Lung (tissue), 12 donors: ENCODE measurements around the gene FAM180A. TPM values are rescaled to one million over a fixed set of nuclear protein-coding genes. Genes with fewer than 3 reads are reported as not detected.

ENCODE experiments used
- ATAC-seq: fragments of 200-7000 bp; cut with Tn5 transposase; one replicate; pipeline ENCODE4 v1.9.1; 2020; ENCODE audit warnings: moderate number of reproducible peaks; ENCODE audit not compliant: insufficient read depth, low FRiP score
- DNase-seq, 3 donors: peaks; one replicate each; pipeline ENCODE4 v3.0.0-alpha.2; 2013 to 2017
- H3K27ac ChIP-seq, 2 donors: one replicate each; pipeline ENCODE4 v1.5.1; 2013; ENCODE audit warnings: mild to moderate bottlenecking in 2 of 2, moderate library complexity in 2 of 2, control low read depth in 1 of 2, inconsistent platforms in 1 of 2, low read depth in 1 of 2, low read length in 1 of 2
- H3K27me3 ChIP-seq, 3 donors: one replicate each; pipeline ENCODE4 v1.5.1; 2013; ENCODE audit warnings: low read length in 2 of 3; ENCODE audit not compliant: control insufficient read depth in 3 of 3, insufficient read depth in 3 of 3
- H3K36me3 ChIP-seq, 4 donors: one replicate each; pipeline ENCODE4 v1.5.1; 2013; ENCODE audit warnings: low read length in 4 of 4, mild to moderate bottlenecking in 1 of 4, moderate library complexity in 1 of 4; ENCODE audit not compliant: control insufficient read depth in 4 of 4, insufficient read depth in 4 of 4
- H3K4me1 ChIP-seq, 5 donors: one replicate each; pipeline ENCODE4 v1.5.1; 2013; ENCODE audit warnings: low read length in 5 of 5, mild to moderate bottlenecking in 2 of 5, moderate library complexity in 1 of 5; ENCODE audit not compliant: control insufficient read depth in 5 of 5, insufficient read depth in 5 of 5
- H3K4me3 ChIP-seq: one replicate; pipeline ENCODE4 v1.5.1; 2013; ENCODE audit warnings: mild to moderate bottlenecking, control low read depth, moderate library complexity
- H3K9ac ChIP-seq, 2 donors: one replicate each; pipeline ENCODE4 v1.5.1; 2013; ENCODE audit warnings: low read length in 2 of 2, control low read depth in 1 of 2; ENCODE audit not compliant: insufficient read depth in 1 of 2
- H3K9me3 ChIP-seq, 4 donors: one replicate each; pipeline ENCODE4 v1.5.1; 2013; ENCODE audit warnings: low read length in 3 of 4, mild to moderate bottlenecking in 1 of 4, moderate library complexity in 1 of 4; ENCODE audit not compliant: control insufficient read depth in 4 of 4, insufficient read depth in 3 of 4
- CTCF ChIP-seq: IDR thresholded peaks from 2 replicates; pipeline ENCODE4 v1.5.1; 2012; ENCODE audit warnings: mild to moderate bottlenecking; ENCODE audit errors: control extremely low read depth, extremely low read depth
- WGBS, 2 donors: extraction: QIAGEN DNeasy Blood & Tissue Kit; methylation state at CpG; one replicate each; pipeline ENCODE4 v1.1.7; 2013; 5-methylcytosine and 5-hydroxymethylcytosine counted together
- polyA plus RNA-seq, 2 donors: library from polyadenylated mRNA; stranded (reverse); fragments of 200-250 nt; gene quantifications; one replicate each; pipeline ENCODE4 v1.2.1, GENCODE V29; 2013
- total RNA-seq, 2 donors: library from RNA; depleted of rRNA in 1 of 2; stranded (reverse); fragments of >200 nt in 1 of 2; gene quantifications; one replicate each; pipeline ENCODE4 v1.2.1, GENCODE V29; 2014 to 2021
- donor health status: control.
- donor health status: control.
- donor health status: Bipolar disorder and iron deficiency.
- donor health status: healthy.
- donor health status: DM: yes; HTN: yes; CAD: no.

Gene FAM180A
- total and polyA plus RNA-seq, 4 donors = 0.18 to 2.1 (median 1.3) TPM

GRCh38 chr7:135721198-135721820 is 27.3 kb downstream of the FAM180A start:
- H3K27ac ChIP-seq = no peak overlapping the region
- ATAC-seq (no peak), DNase-seq (no peak)
- H3K9me3 ChIP-seq = no peaks in the 10 kb centered on the region
- no peak overlapping the region for H3K4me3 ChIP-seq
- H3K36me3 ChIP-seq = no peaks in the 10 kb centered on the region
- no peak overlapping the region for H3K9ac ChIP-seq
- 93 to 96% methylated on average over 21 of the region's 21 CpGs for WGBS, 2 donors
- no peaks in the 10 kb centered on the region for H3K27me3 ChIP-seq
- peaks cover 0 to 4% (median 0%) of the 10 kb centered on the region in 5 donors for H3K4me1 ChIP-seq
- no peak for TF ChIP-seq CTCF

- H3K9me3 ChIP-seq = no peaks in the 10 kb centered on the region
- 9 to 39% methylated on average over 2 of the region's 2 CpGs for WGBS, 2 donors
Measured at GRCh38 chr7:135719688-135720087, 28.9 kb downstream of the FAM180A start.

GRCh38 chr7:135718794-135719437 is 29.7 kb downstream of the FAM180A start:
- Histone ChIP-seq H3K4me1 (peaks cover 0 to 2% (median 0%) of the 10 kb centered on the region in 5 donors), H3K9ac (no peak overlapping the region), H3K36me3 (no peaks in the 10 kb centered on the region), H3K27me3 (no peaks in the 10 kb centered on the region), H3K27ac (no peak overlapping the region), H3K4me3 (no peak overlapping the region), H3K9me3 (no peaks in the 10 kb centered on the region)
- ATAC-seq = no peak
- 74 to 81% methylated on average over 7 of the region's 7 CpGs for WGBS, 2 donors
- TF ChIP-seq CTCF = no peak
- DNase-seq = peak in 1 of 3 donors; percentile 31

More at GRCh38 chr7:135719688-135720087, 28.9 kb downstream of the FAM180A start:
- DNase-seq (no peak), ATAC-seq (no peak)
- Histone ChIP-seq H3K4me3 (no peak overlapping the region), H3K9ac (no peak overlapping the region), H3K4me1 (peaks cover 0 to 2% (median 0%) of the 10 kb centered on the region in 5 donors), H3K27me3 (no peaks in the 10 kb centered on the region), H3K36me3 (no peaks in the 10 kb centered on the region), H3K27ac (no peak overlapping the region)
- TF ChIP-seq CTCF = no peak
